AG20443 (cell line): ENCODE results near the gene MSRB2.
A peak's percentile ranks its signal among the peaks of the same experiment; 100 is the strongest.
"Not testable (repeated sequence)": the region's sequence is repeated elsewhere in the genome, so short reads cannot be mapped to it uniquely, and the experiment has no call there.

Source experiments
- DNase-seq: peaks from one replicate; pipeline ENCODE4 v3.0.0; 2012; ENCODE audit warnings: low spot score, mixed read lengths

Gene MSRB2

GRCh38 chr10:23070092-23070912 lies 25.1 kb upstream of the MSRB2 start:
- DNase-seq, result not testable (repeated sequence)

- DNase-seq, result no peak
Observed at GRCh38 chr10:23070913-23071218, 24.5 kb upstream of the MSRB2 start.

DNA sequence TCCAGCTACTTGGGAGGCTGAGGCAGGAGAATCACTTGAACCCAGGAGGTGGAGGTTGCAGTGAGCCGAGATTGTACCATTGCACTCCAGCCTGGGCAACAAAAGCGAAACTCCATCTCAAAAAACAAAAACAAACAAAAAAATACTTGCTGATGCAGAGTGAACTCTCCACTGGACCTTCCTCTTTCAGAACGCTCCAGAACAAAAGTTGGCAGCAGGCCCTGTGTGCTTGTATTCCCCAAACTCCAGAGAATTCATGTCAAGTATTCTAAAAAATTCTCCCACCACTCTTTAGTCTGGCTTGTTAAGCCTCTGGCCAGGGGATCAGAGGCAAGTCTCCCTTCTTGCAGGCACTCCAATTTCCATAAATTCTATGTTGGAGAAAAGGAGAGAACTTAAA lies 22.8 kb upstream of the MSRB2 start:
- not testable (repeated sequence) for DNase-seq

GRCh38 chr10:23073527-23073926 lies 21.9 kb upstream of the MSRB2 start:
- no peak for DNase-seq

DNA sequence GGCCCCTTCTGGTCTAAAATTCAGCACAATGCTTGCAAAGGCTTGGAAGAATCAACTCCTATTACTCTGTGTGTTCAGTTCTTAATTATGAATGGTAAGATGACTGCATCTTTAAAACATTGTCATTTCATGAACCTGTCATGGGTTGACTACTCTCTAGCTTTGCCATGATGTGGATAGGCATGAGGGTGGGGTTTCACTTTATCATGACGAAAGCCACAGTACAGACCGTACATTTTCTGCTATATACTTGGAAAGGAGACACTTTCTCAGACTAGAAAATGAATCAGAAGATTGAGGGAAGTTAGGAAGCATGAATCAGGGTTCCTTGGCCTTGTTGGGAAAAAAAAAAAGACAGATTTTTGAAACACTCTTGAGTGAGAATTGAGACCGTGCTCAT lies 19.7 kb upstream of the MSRB2 start:
- DNase-seq, result no peak

- no peak for DNase-seq
Observed at GRCh38 chr10:23078114-23078513, 17.3 kb upstream of the MSRB2 start.

DNA sequence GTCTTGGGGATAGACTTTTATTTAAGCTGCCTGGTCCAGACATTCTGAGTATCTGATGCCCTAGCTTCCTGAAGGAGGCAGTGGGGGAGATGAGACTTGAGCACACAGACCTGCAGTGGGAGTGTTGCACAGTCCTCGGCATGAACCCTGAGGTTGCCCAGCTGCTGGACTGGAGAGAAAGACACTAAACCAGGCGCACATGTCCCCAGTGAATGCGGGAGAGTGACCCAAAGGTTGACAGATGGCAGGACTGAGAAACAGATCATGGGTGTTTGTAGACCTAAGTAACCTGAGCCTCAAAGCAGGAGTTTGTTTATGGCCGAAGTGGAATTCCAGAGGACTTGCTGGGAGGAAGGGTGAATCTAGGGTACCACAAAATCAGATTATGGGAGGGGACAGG lies 15.7 kb upstream of the MSRB2 start:
- no peak for DNase-seq

DNA sequence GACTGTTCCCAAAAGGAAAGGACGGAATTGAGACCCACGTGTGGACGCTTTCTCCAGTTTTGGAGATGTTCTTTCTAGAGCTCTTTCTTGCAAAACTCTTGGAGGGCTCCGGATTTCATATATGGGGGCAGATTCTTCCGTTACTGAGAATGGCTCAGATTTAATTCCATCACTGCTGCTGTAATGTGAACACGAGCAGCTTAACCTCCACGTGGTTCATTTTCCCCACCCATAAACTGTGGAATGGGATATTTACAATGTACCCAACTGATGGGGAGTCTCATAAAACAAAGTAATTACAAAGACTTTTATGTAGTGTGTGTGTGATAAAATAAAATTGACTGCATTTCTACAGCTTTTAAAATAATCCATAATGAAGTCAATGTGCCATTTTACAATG lies 15.1 kb upstream of the MSRB2 start:
- DNase-seq, result no peak

- no peak for DNase-seq
Observed at GRCh38 chr10:23081221-23081750, 14.1 kb upstream of the MSRB2 start.

DNA sequence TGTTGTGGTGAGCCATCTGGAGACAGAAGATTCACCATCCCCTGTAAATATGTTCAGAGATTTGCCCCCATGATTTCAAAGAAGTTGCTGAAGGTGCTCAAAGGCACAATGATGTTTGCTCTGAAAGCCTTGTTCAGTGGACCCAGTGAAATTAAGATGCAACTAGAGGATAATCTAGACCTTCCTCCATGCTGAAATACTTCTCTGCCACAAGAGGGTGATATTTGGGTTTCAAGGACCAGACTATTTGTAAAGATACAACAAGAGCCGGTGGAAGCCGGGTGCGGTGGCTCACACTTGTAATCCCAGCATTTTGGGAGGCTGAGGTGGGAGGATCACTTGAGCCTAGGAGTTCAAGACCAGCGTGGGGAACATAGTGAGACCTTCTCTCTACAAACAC lies 13.5 kb upstream of the MSRB2 start:
- DNase-seq, result no peak

GRCh38 chr10:23088609-23089008 lies 6.8 kb upstream of the MSRB2 start:
- DNase-seq, result no peak

DNA sequence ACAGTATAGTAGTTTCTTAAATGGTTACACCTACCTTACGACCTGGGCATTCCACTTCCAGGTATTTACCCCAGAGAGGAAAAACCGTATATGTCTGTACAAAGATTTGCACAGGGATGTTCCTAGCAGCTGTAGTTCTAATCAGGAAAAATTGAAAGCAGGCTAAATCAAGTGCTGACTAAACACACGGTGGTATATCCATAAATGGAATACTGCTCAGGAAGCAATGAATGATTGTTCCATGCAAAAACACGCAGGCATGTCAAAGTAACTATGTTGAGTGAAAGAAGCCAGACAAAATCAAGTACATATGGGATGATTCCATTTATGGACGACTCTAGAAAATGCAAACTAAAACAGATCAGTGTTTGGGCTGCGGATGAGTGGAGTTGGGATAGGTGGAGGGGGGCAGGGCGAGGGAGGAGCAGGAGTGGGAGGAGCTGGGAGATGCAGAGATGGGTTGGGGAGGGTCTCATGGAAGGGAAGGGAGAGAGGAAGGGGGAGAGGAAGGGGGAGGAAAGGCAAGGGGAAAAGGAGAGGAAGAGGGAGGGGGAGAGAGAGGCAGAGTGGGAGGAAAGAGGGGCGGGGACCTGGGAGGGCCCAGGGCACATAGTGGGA lies 484 bp upstream of the MSRB2 start:
- DNase-seq, result no peak

- DNase-seq, result peak; percentile 64
Observed at GRCh38 chr10:23095966-23096801, 805 bp downstream of the MSRB2 start.

DNA sequence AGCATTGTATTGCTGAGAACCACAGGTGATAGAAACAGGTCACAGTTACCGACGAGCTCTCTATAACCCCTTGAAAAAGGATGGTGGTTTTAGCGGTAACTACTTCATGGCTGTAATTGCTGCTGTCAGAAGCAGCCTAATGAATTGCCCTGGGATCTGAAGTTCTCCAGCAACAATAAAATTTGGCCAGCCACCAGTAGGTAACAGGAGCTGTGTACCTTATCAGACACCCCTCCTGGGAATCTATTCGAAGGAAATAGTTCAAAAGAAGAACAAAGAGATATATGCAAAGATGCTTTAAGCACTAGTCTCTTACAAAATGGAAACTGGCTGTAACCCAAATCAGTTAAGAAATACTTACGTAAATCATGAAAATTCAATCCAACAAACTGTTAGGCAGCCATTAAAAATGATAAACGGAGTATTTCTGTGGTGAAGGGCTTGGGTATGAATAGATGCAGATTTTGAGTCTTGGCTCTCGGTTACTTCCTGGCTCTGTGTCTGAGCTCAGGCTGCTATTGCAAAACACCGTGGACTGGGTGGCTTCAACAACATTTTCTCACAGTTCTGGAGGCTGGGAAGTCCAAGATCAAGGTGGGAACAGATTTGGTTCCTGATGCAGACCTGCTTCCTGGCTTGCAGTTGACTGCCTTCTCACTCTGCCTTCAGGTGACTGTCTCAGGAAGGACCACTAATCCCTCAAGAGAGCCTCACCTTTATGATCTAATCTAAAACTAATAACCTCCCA lies 1.6 kb downstream of the MSRB2 start:
- DNase-seq, result peak; percentile 56

GRCh38 chr10:23099079-23099478 lies 3.7 kb downstream of the MSRB2 start:
- DNase-seq, result no peak

GRCh38 chr10:23099816-23100215 lies 4.4 kb downstream of the MSRB2 start:
- no peak for DNase-seq

GRCh38 chr10:23100331-23101030 lies 5.1 kb downstream of the MSRB2 start:
- no peak for DNase-seq

- DNase-seq, result no peak
Observed at GRCh38 chr10:23106331-23107072, 11.1 kb downstream of the MSRB2 start.

GRCh38 chr10:23110722-23111516 lies 15.5 kb downstream of the MSRB2 start:
- no peak for DNase-seq
